Measurements from ENCODE around the gene ARHGAP15.

DNA sequence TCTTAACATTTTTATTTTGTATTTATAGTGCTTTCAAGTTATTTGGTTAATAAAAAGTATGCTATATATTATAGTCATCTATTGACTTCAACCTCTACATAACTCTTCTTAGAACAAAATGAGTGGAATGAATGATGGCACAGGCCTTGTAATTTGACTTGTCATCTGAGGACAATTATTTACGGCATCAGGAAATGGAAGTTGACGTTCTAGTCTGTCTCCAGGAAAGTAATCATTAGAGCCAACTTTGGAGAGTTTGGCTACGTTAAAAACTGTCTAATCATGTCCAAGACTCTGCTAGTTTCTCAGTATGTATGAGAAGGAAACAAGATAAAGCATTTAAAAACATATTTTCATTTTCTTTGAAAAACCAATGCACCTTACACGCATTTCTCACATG lies 353.6 kb downstream of the ARHGAP15 start:
- TF ChIP-seq, protein P1, sequence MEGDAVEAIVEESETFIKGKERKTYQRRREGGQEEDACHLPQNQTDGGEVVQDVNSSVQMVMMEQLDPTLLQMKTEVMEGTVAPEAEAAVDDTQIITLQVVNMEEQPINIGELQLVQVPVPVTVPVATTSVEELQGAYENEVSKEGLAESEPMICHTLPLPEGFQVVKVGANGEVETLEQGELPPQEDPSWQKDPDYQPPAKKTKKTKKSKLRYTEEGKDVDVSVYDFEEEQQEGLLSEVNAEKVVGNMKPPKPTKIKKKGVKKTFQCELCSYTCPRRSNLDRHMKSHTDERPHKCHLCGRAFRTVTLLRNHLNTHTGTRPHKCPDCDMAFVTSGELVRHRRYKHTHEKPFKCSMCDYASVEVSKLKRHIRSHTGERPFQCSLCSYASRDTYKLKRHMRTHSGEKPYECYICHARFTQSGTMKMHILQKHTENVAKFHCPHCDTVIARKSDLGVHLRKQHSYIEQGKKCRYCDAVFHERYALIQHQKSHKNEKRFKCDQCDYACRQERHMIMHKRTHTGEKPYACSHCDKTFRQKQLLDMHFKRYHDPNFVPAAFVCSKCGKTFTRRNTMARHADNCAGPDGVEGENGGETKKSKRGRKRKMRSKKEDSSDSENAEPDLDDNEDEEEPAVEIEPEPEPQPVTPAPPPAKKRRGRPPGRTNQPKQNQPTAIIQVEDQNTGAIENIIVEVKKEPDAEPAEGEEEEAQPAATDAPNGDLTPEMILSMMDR (IDR thresholded peaks at IDR 0.05; ENCODE audit: insufficient read depth, low read length): no peak
- TF ChIP-seq GABPA (IDR thresholded peaks at IDR 0.05; ENCODE audit: low read depth) (no peak), POLR2AphosphoS5 (IDR thresholded peaks at IDR 0.05; ENCODE audit: low read depth) (no peak)
- TF ChIP-seq, protein P2, sequence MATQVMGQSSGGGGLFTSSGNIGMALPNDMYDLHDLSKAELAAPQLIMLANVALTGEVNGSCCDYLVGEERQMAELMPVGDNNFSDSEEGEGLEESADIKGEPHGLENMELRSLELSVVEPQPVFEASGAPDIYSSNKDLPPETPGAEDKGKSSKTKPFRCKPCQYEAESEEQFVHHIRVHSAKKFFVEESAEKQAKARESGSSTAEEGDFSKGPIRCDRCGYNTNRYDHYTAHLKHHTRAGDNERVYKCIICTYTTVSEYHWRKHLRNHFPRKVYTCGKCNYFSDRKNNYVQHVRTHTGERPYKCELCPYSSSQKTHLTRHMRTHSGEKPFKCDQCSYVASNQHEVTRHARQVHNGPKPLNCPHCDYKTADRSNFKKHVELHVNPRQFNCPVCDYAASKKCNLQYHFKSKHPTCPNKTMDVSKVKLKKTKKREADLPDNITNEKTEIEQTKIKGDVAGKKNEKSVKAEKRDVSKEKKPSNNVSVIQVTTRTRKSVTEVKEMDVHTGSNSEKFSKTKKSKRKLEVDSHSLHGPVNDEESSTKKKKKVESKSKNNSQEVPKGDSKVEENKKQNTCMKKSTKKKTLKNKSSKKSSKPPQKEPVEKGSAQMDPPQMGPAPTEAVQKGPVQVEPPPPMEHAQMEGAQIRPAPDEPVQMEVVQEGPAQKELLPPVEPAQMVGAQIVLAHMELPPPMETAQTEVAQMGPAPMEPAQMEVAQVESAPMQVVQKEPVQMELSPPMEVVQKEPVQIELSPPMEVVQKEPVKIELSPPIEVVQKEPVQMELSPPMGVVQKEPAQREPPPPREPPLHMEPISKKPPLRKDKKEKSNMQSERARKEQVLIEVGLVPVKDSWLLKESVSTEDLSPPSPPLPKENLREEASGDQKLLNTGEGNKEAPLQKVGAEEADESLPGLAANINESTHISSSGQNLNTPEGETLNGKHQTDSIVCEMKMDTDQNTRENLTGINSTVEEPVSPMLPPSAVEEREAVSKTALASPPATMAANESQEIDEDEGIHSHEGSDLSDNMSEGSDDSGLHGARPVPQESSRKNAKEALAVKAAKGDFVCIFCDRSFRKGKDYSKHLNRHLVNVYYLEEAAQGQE (IDR thresholded peaks at IDR 0.05; ENCODE audit: insufficient replicate concordance, low read depth): no peak

Data from HL-60 (cell line).